K562 (cell line): ENCODE data around the gene SNX10. TPM values are rescaled to one million over a fixed set of nuclear protein-coding genes. Genes with fewer than 3 reads are reported as not detected.

Experiments used
- ATAC-seq: fragments of 200-7000 bp; cut with Tn5 transposase; 3 replicates; pipeline ENCODE4 v1.9.1; 2020; ENCODE audit warnings: moderate library complexity
- BruUV-seq: library from RNA; stranded (reverse); fragments of 400-500 nt; replicated peaks from 2 replicates; lab custom pipeline; 2021; lab: Mats Ljungman, UMichigan
- CTCF ChIA-PET: fragments of 300-600 bp; formaldehyde crosslinking; extraction: SDS; loops from one replicate; lab custom pipeline; 2021; ENCODE audit warnings: low intra/inter-chr PET ratio; lab: Yijun Ruan, JAX
- POLR2A ChIA-PET: fragments of 300-600, 350-650 bp; sonication (Branson Sonifier 250); formaldehyde crosslinking; extraction: SDS; loops from one replicate; lab custom pipeline; 2021; ENCODE audit warnings: antibody characterized with exemption, inconsistent platforms; lab: Yijun Ruan, JAX
- DNase-seq, 4 experiments: peaks; one replicate each; pipeline versions ENCODE4 v3.0.0 to v3.0.0-alpha.2; 2011 to 2018; ENCODE audit warnings: low spot score in 3 of 4, mixed read lengths in 3 of 4; ENCODE audit errors: extremely low read depth in 1 of 4
- FAIRE-seq: peaks from 2 replicates; lab custom pipeline; 2011; peaks lifted over from hg19 to GRCh38; lab: Jason Lieb, UNC
- H2AFZ ChIP-seq: 2 replicates; pipeline ENCODE4 v1.6.0; 2011; ENCODE audit warnings: low read depth, low read length, control low read depth, inconsistent platforms
- H3K27ac ChIP-seq: fragments of 200-600 bp; 3 replicates; pipeline ENCODE4 v1.8.0; 2011; ENCODE audit warnings: low read depth, mild to moderate bottlenecking, control low read depth, inconsistent platforms, low read length, moderate library complexity, mixed read lengths; ENCODE audit errors: extremely low read depth
- H3K27me3 ChIP-seq, 2 experiments: fragments of 300-600 bp in 1 of 2; 2 replicates in 1 of 2; 3 replicates in 1 of 2; pipeline versions ENCODE4 v1.6.0 to v1.8.0; 2011; ENCODE audit warnings: inconsistent platforms in 2 of 2, low read length in 2 of 2, mild to moderate bottlenecking in 1 of 2, mixed read lengths in 1 of 2, moderate library complexity in 1 of 2; ENCODE audit not compliant: control insufficient read depth in 2 of 2, insufficient read depth in 2 of 2
- H3K36me3 ChIP-seq: fragments of 300-600 bp; 3 replicates; pipeline ENCODE4 v1.8.0; 2011; ENCODE audit warnings: mild to moderate bottlenecking, low read length, inconsistent platforms; ENCODE audit not compliant: control insufficient read depth, insufficient read depth
- H3K4me1 ChIP-seq, 2 experiments: fragments of 200-600 bp in 1 of 2; replicated peaks in 1 of 2; 2 replicates in 1 of 2; 3 replicates in 1 of 2; pipeline versions ENCODE4 v1.5.1 to v1.8.0; 2011; ENCODE audit warnings: inconsistent platforms in 2 of 2, low read length in 2 of 2, mild to moderate bottlenecking in 1 of 2, mixed read lengths in 1 of 2, moderate library complexity in 1 of 2; ENCODE audit not compliant: control insufficient read depth in 2 of 2, insufficient read depth in 2 of 2
- H3K4me2 ChIP-seq: 2 replicates; pipeline ENCODE4 v1.6.1; 2011; ENCODE audit warnings: low read length, control low read depth, inconsistent platforms, mixed read lengths; ENCODE audit not compliant: insufficient read depth
- H3K4me3 ChIP-seq: fragments of 200-600 bp; sonication (generic), shearing (Covaris generic); 2 replicates; pipeline ENCODE4 v1.5.1; 2016; ENCODE audit warnings: control low read depth, inconsistent platforms
- H3K79me2 ChIP-seq: fragments of 200-600 bp; 3 replicates; pipeline ENCODE4 v1.8.0; 2011; ENCODE audit warnings: low read length, inconsistent platforms; ENCODE audit not compliant: control insufficient read depth, insufficient read depth
- H3K9ac ChIP-seq, 2 experiments: 2 replicates each; pipeline versions ENCODE4 v1.6.0 to v1.6.1; 2011; ENCODE audit warnings: low read depth in 2 of 2, low read length in 2 of 2, control low read depth in 1 of 2, inconsistent platforms in 1 of 2, mild to moderate bottlenecking in 1 of 2, mixed read lengths in 1 of 2; ENCODE audit not compliant: insufficient read depth in 1 of 2
- H3K9me1 ChIP-seq: one replicate; pipeline ENCODE4 v1.6.0; 2011; ENCODE audit warnings: inconsistent platforms, mild to moderate bottlenecking, low read length, moderate library complexity; ENCODE audit not compliant: control insufficient read depth, insufficient read depth
- H3K9me3 ChIP-seq: replicated peaks from 2 replicates; pipeline ENCODE4 v1.5.1; 2011; ENCODE audit warnings: low read depth, low read length, inconsistent platforms; ENCODE audit not compliant: control insufficient read depth, insufficient read depth
- H4K20me1 ChIP-seq: replicated peaks from 2 replicates; pipeline ENCODE4 v1.6.1; 2011; ENCODE audit warnings: low read length, inconsistent platforms, mixed read lengths; ENCODE audit not compliant: control insufficient read depth, insufficient read depth
- GABPB1 ChIP-seq: sonication (generic); formaldehyde crosslinking; IDR thresholded peaks from 2 replicates; pipeline ENCODE4 v1.8.0; 2022; ENCODE audit warnings: mild to moderate bottlenecking, missing genetic modification reagents
- HLTF ChIP-seq: fragments of 450-650 bp; IDR thresholded peaks from 2 replicates; pipeline ENCODE4 v1.6.1; 2016
- L3MBTL2 ChIP-seq: fragments of 450-650 bp; IDR thresholded peaks from 2 replicates; pipeline ENCODE4 v1.6.1; 2016; ENCODE audit warnings: mild to moderate bottlenecking, moderate library complexity
- PCBP2 ChIP-seq: fragments of 200-400 bp; formaldehyde crosslinking; IDR thresholded peaks from 2 replicates; pipeline ENCODE4 v1.6.1; 2018; ENCODE audit warnings: low read length, low read depth, mild to moderate bottlenecking, moderate library complexity; ENCODE audit not compliant: poor library complexity, severe bottlenecking
- RUNX1 ChIP-seq: sonication (generic); IDR thresholded peaks from 2 replicates; pipeline ENCODE4 v1.6.1; 2016; ENCODE audit warnings: antibody characterized with exemption, low read depth
- TEAD1 ChIP-seq, 2 experiments: fragments of 450-650 bp in 1 of 2; sonication (generic) in 1 of 2; formaldehyde crosslinking; IDR thresholded peaks; 2 replicates each; pipeline versions ENCODE4 v1.4.0 to v1.8.0; 2020 to 2022; ENCODE audit warnings: mild to moderate bottlenecking in 2 of 2, missing genetic modification reagents in 1 of 2
- XRCC3 ChIP-seq: fragments of 450-650 bp; IDR thresholded peaks from 2 replicates; pipeline ENCODE4 v1.6.1; 2017; ENCODE audit warnings: mild to moderate bottlenecking, moderate library complexity
- YY1 ChIP-seq, 3 experiments: IDR thresholded peaks; 2 replicates each; pipeline ENCODE4 v1.6.1; 2011; ENCODE audit warnings: low read length in 2 of 3, mild to moderate bottlenecking in 2 of 3, moderate library complexity in 2 of 3, borderline replicate concordance in 1 of 3, control low read depth in 1 of 3, low read depth in 1 of 3; ENCODE audit not compliant: insufficient read depth in 3 of 3, insufficient replicate concordance in 2 of 3, control insufficient read depth in 1 of 3, insufficient read length in 1 of 3; ENCODE audit errors: extremely low read depth in 1 of 3
- ZNF175 ChIP-seq: fragments of 200-800 bp; sonication (Bioruptor generic); IDR thresholded peaks from 2 replicates; pipeline ENCODE4 v1.6.1; 2016; ENCODE audit warnings: low read depth, mild to moderate bottlenecking, missing genetic modification characterization, missing compliant biosample characterization
- ZNF707 ChIP-seq: fragments of 250-450 bp; sonication (Bioruptor Pico); conservative IDR thresholded peaks from 2 replicates; pipeline ENCODE4 v1.8.0; 2022; ENCODE audit warnings: inconsistent platforms, mild to moderate bottlenecking, moderate library complexity
- WGBS: fragments of 100-300 bp; shearing (Covaris generic); methylation state at CpG from one replicate; pipeline ENCODE4 v1.1.6; 2016; ENCODE audit warnings: low coverage, mixed read lengths; ENCODE audit not compliant: insufficient coverage; ENCODE audit errors: missing lambda C conversion rate; 5-methylcytosine and 5-hydroxymethylcytosine counted together
- in situ Hi-C: fragments of 300-500 bp; cut with MboI; formaldehyde crosslinking; loops from 4 replicates; pipeline ENCODE4 v1.15.0; 2018; ENCODE audit warnings: inconsistent platforms, mixed read lengths
- intact Hi-C: fragments of 100-400 bp; cut with micrococcal nuclease; formaldehyde crosslinking; loops from 2 replicates; pipeline ENCODE4 v1.14.2; 2022
- polyA plus RNA-seq, 8 experiments: library from polyadenylated mRNA; depleted of rRNA in 4 of 8; stranded (reverse) in 5 of 8; unstranded in 3 of 8; fragments of >200 nt; fragmentation: Nextera tagmentation in 2 of 8; fragmentation: Illumina TruSeq in 1 of 8; extraction: Ambion mirVana in 2 of 8; extraction: Trizol in 1 of 8; gene quantifications; 2 replicates each; pipeline versions ENCODE4 v1.2.1 to v1.2.3, GENCODE V29; 2011 to 2014; ENCODE audit warnings: inconsistent platforms in 1 of 8, missing spikeins in 1 of 8
- total RNA-seq, 7 experiments: library from RNA; depleted of rRNA in 6 of 7; stranded (reverse); fragments of >200 nt in 6 of 7; fragmentation: Illumina TruSeq in 2 of 7; extraction: Trizol in 2 of 7; gene quantifications; 2 replicates each; pipeline versions ENCODE4 v1.2.1 to v1.2.3, GENCODE V29; 2011 to 2021; ENCODE audit warnings: low replicate concordance in 1 of 7
- TF ChIP-seq, protein P1 (sequence below): sonication (generic); formaldehyde crosslinking; IDR thresholded peaks from 2 replicates; pipeline ENCODE4 v1.8.1; 2023; ENCODE audit warnings: mild to moderate bottlenecking, missing genetic modification reagents
- TF ChIP-seq, protein P2 (sequence below): fragments of 450-650 bp; IDR thresholded peaks from 2 replicates; pipeline ENCODE4 v1.7.1; 2018; ENCODE audit warnings: mild to moderate bottlenecking, low read depth; ENCODE audit not compliant: partially characterized antibody
- TF ChIP-seq, protein P3 (sequence below): fragments of 250-450 bp; sonication (Bioruptor Pico); IDR thresholded peaks from 2 replicates; pipeline ENCODE4 v1.5.0; 2021; ENCODE audit warnings: mild to moderate bottlenecking, moderate library complexity

SNX10 gene
- total and polyA plus RNA-seq, 9 of the 15 experiments (the other 6 are each of a cell fraction or from before 2014, with no cell fraction given): 6.9 to 16.5 (median 11.5) TPM

DNA sequence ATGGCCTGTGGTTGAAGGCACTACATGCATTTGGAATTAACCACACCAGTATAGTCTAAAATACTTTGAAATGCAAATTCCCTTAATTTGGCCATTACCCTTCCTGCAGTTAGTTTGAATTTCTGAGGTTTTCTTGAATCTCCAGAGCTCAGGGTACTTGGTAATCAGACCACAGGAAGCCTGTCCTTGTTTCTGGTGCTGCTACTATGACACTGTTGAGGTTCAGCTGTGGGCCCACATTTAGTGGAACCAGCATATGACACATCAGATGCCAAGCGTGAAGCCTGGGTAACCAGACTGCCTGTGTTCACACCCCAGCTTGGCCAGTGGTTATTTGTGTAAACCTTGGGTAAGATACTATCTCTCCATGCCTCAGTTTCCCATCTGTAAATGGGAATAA lies 124.3 kb downstream of the SNX10 start:
- no peaks in the 10 kb centered on the region for H3K36me3 ChIP-seq
- H3K4me1 ChIP-seq: peaks cover 7 to 43% of the 10 kb centered on the region in 2 experiments
- no TSS peak for BruUV-seq
- H3K27me3 ChIP-seq: no peaks in the 10 kb centered on the region
- H3K4me2 ChIP-seq: no peak overlapping the region
- H3K27ac ChIP-seq: no peak overlapping the region
- DNase-seq (no peak), FAIRE-seq (no peak), ATAC-seq (no peak)
- no peak overlapping the region for H3K4me3 ChIP-seq
- H3K9me3 ChIP-seq: no peaks in the 10 kb centered on the region
- H3K79me2 ChIP-seq: no peaks in the 10 kb centered on the region
- H3K9me1 ChIP-seq: no peaks in the 10 kb centered on the region
- in situ Hi-C loops (no loop called here), intact Hi-C loops (no loop called here)
- 86% methylated on average over 1 of the region's 1 CpG for WGBS
- no peaks in the 10 kb centered on the region for H4K20me1 ChIP-seq
- H3K9ac ChIP-seq: no peak overlapping the region
- H2AFZ ChIP-seq: no peak overlapping the region
- ChIA-PET CTCF (no interaction called here), POLR2A (interaction anchor here (1.7 kb wide), 1 partner anchor 17 kb away, joined by 4 read pairs; no protein-coding TSS in a partner anchor)
- TF ChIP-seq HLTF (no peak), ZNF707 (no peak), ZNF175 (CRISPR knock-in tag) (no peak), GABPB1 (CRISPR knock-in tag) (no peak), YY1 (IDR thresholded peaks at IDR 0.05; ENCODE audit: borderline replicate concordance in 1 of 3, control insufficient read depth in 1 of 3, extremely low read depth in 1 of 3, insufficient read depth in 3 of 3, insufficient read length in 1 of 3, insufficient replicate concordance in 2 of 3, low read depth in 1 of 3, low read length in 2 of 3) (no peak), XRCC3 (no peak), PCBP2 (no peak), L3MBTL2 (no peak), RUNX1 (no peak), TEAD1 (CRISPR knock-in tag; IDR thresholded peaks at IDR 0.05) (no peak)
- TF ChIP-seq, protein P1, sequence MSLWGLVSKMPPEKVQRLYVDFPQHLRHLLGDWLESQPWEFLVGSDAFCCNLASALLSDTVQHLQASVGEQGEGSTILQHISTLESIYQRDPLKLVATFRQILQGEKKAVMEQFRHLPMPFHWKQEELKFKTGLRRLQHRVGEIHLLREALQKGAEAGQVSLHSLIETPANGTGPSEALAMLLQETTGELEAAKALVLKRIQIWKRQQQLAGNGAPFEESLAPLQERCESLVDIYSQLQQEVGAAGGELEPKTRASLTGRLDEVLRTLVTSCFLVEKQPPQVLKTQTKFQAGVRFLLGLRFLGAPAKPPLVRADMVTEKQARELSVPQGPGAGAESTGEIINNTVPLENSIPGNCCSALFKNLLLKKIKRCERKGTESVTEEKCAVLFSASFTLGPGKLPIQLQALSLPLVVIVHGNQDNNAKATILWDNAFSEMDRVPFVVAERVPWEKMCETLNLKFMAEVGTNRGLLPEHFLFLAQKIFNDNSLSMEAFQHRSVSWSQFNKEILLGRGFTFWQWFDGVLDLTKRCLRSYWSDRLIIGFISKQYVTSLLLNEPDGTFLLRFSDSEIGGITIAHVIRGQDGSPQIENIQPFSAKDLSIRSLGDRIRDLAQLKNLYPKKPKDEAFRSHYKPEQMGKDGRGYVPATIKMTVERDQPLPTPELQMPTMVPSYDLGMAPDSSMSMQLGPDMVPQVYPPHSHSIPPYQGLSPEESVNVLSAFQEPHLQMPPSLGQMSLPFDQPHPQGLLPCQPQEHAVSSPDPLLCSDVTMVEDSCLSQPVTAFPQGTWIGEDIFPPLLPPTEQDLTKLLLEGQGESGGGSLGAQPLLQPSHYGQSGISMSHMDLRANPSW (CRISPR knock-in tag): no peak
- TF ChIP-seq, protein P2, sequence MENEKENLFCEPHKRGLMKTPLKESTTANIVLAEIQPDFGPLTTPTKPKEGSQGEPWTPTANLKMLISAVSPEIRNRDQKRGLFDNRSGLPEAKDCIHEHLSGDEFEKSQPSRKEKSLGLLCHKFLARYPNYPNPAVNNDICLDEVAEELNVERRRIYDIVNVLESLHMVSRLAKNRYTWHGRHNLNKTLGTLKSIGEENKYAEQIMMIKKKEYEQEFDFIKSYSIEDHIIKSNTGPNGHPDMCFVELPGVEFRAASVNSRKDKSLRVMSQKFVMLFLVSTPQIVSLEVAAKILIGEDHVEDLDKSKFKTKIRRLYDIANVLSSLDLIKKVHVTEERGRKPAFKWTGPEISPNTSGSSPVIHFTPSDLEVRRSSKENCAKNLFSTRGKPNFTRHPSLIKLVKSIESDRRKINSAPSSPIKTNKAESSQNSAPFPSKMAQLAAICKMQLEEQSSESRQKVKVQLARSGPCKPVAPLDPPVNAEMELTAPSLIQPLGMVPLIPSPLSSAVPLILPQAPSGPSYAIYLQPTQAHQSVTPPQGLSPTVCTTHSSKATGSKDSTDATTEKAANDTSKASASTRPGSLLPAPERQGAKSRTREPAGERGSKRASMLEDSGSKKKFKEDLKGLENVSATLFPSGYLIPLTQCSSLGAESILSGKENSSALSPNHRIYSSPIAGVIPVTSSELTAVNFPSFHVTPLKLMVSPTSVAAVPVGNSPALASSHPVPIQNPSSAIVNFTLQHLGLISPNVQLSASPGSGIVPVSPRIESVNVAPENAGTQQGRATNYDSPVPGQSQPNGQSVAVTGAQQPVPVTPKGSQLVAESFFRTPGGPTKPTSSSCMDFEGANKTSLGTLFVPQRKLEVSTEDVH: no peak
- TF ChIP-seq, protein P3, sequence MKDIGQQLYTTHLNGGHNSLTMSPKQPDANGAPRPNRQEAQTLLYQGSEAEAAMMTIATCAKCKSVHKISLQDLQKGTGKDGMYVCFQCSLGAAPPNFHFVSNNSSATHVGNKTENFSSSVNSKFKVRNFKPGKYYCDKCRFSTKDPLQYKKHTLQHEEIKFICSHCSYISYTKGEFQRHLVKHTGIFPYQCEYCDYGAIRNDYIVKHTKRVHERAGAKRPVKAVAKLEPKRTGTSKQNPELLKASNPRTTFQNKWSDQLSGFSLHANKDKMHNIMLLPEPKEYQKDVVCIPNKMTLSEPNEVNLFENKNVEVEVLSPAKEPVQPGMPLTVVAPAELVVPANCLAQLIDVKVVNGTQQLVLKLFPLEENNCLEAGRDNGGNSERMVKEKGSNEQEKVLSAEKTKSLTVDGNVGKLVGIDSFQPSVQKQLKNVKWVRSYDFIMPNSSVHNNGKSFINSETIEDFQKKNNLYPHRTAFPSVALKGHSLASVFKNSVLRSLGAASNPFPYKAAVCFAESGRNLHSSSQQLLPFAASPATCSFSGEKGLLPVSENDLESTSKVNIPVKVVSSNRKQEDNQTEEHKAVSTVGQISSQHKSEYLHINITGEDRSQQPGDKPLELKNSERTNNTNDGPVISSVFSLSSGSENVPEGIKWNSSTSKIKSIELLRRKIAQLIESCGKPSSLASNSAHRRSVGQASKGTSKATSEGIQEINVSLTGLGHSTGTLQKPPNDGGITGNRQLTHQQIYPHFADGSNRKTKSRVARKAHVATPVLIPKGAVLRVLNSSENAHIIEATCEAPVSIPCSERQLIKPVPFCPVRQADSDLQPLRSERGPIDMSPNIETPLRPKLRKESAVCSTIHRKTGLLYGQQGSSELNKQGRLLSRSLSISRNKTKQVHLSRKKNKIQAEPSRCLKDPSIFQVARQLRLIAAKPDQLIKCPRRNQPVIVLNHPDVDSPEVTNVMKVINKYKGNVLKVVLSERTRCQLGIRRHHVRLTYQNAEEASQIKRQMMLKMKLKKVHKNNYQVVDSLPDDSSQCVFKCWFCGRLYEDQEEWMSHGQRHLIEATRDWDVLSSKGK (CRISPR knock-in tag): no peak
